Parathyroid adenoma (tissue), 2 donors: ENCODE measurements around the gene ADARB2.

Experiments used
- H2AFZ ChIP-seq: fragments of 300-600 bp; sonication (generic); one replicate; pipeline ENCODE4 v1.7.0; 2017; ENCODE audit warnings: antibody characterized with exemption, mild to moderate bottlenecking
- H3K27ac ChIP-seq: fragments of 300-600 bp; sonication (generic); one replicate; pipeline ENCODE4 v1.7.0; 2017
- H3K27me3 ChIP-seq: fragments of 300-600 bp; sonication (generic); one replicate; pipeline ENCODE4 v1.7.0; 2017; ENCODE audit warnings: low read length; ENCODE audit not compliant: control insufficient read depth, insufficient read depth
- H3K36me3 ChIP-seq: fragments of 300-600 bp; sonication (generic); one replicate; pipeline ENCODE4 v1.7.0; 2017; ENCODE audit warnings: low read length; ENCODE audit not compliant: control insufficient read depth, insufficient read depth
- H3K4me1 ChIP-seq: fragments of 300-600 bp; sonication (generic); one replicate; pipeline ENCODE4 v1.7.0; 2017; ENCODE audit warnings: control low read depth
- H3K4me2 ChIP-seq: fragments of 300-600 bp; sonication (generic); one replicate; pipeline ENCODE4 v1.7.0; 2017; ENCODE audit warnings: low read length
- H3K4me3 ChIP-seq: fragments of 300-600 bp; sonication (generic); one replicate; pipeline ENCODE4 v1.7.0; 2017; ENCODE audit warnings: low read depth, low read length
- H3K79me2 ChIP-seq: fragments of 300-600 bp; sonication (generic); one replicate; pipeline ENCODE4 v1.7.0; 2017; ENCODE audit warnings: control low read depth
- H3K9ac ChIP-seq: fragments of 300-600 bp; sonication (generic); one replicate; pipeline ENCODE4 v1.7.0; 2017; ENCODE audit warnings: mild to moderate bottlenecking
- H3K9me3 ChIP-seq: fragments of 300-600 bp; sonication (generic); one replicate; pipeline ENCODE4 v1.7.0; 2017; ENCODE audit warnings: low read length; ENCODE audit not compliant: control insufficient read depth
- CTCF ChIP-seq: fragments of 300-600 bp; sonication (generic); IDR thresholded peaks from one replicate; pipeline ENCODE4 v1.7.0; 2017; ENCODE audit warnings: antibody characterized with exemption, mild to moderate bottlenecking
- donor health status: primary hyperparathyroidism.

ADARB2 gene

GRCh38 chr10:1142596-1142995 lies 594.7 kb downstream of the ADARB2 start:
- no peak for TF ChIP-seq CTCF
- Histone ChIP-seq H2AFZ (no peak overlapping the region), H3K4me1 (no peaks in the 10 kb centered on the region), H3K36me3 (no peaks in the 10 kb centered on the region), H3K4me3 (no peak overlapping the region), H3K79me2 (no peaks in the 10 kb centered on the region), H3K9me3 (no peaks in the 10 kb centered on the region), H3K4me2 (no peak overlapping the region), H3K27ac (no peak overlapping the region), H3K27me3 (no peaks in the 10 kb centered on the region), H3K9ac (no peak overlapping the region)

- H3K9me3 ChIP-seq = no peaks in the 10 kb centered on the region
- H3K27me3 ChIP-seq = no peaks in the 10 kb centered on the region
- H3K4me1 ChIP-seq = no peaks in the 10 kb centered on the region
- H3K9ac ChIP-seq = no peak overlapping the region
- no peak overlapping the region for H3K27ac ChIP-seq
- H3K4me2 ChIP-seq = no peak overlapping the region
- no peak overlapping the region for H2AFZ ChIP-seq
- no peak for TF ChIP-seq CTCF
- no peaks in the 10 kb centered on the region for H3K36me3 ChIP-seq
- H3K4me3 ChIP-seq = no peak overlapping the region
- no peaks in the 10 kb centered on the region for H3K79me2 ChIP-seq
Measured at GRCh38 chr10:1141701-1142100, 595.6 kb downstream of the ADARB2 start.

- no peak for TF ChIP-seq CTCF
- H3K27me3 ChIP-seq = no peaks in the 10 kb centered on the region
- H3K4me1 ChIP-seq = no peaks in the 10 kb centered on the region
- H3K9ac ChIP-seq = no peak overlapping the region
- no peak overlapping the region for H2AFZ ChIP-seq
- H3K27ac ChIP-seq = no peak overlapping the region
- no peaks in the 10 kb centered on the region for H3K79me2 ChIP-seq
- H3K36me3 ChIP-seq = no peaks in the 10 kb centered on the region
- H3K4me2 ChIP-seq = no peak overlapping the region
- H3K9me3 ChIP-seq = no peaks in the 10 kb centered on the region
- no peak overlapping the region for H3K4me3 ChIP-seq
Measured at GRCh38 chr10:1141261-1141660, 596.1 kb downstream of the ADARB2 start.

- no peak for TF ChIP-seq CTCF
- no peak overlapping the region for H3K9ac ChIP-seq
- no peak overlapping the region for H3K27ac ChIP-seq
- no peak overlapping the region for H3K4me3 ChIP-seq
- H3K27me3 ChIP-seq = no peaks in the 10 kb centered on the region
- no peaks in the 10 kb centered on the region for H3K4me1 ChIP-seq
- H3K36me3 ChIP-seq = no peaks in the 10 kb centered on the region
- no peaks in the 10 kb centered on the region for H3K9me3 ChIP-seq
- no peak overlapping the region for H2AFZ ChIP-seq
- H3K79me2 ChIP-seq = no peaks in the 10 kb centered on the region
- H3K4me2 ChIP-seq = no peak overlapping the region
Measured at GRCh38 chr10:1138529-1138928, 598.8 kb downstream of the ADARB2 start.

DNA sequence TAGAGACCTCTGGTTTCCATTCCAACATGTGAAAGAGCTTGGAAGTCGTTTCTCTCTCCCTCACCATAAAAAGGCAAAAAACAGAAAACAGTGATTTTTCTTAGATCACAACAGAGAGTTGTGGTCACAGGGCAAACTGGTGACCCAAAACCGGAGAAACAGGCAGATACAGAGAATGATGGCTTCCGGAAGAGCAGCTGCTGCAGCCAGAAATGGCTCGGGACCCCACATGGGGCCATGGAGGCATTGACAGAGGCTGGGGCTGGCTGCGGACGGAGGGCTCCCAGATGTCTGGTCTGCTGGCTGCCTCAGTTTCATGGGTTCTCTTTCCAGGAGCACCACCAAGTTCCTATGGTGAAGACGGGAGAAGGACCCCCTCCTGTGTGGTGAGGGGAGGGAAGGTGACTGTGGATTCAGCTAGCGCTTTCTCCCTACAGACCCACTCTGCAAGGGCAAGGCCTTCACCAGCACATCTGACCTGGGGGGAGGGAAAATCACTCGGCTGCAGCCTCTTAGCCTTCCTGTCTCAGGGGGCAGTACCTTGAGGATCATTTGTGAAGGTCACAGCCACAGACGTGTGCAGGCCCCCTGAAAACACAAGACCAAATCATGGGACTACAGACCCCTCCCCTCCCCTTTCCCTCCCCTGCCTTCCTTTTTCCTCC lies 599.7 kb downstream of the ADARB2 start:
- no peaks in the 10 kb centered on the region for H3K27me3 ChIP-seq
- no peak overlapping the region for H3K4me3 ChIP-seq
- no peak overlapping the region for H2AFZ ChIP-seq
- no peaks in the 10 kb centered on the region for H3K9me3 ChIP-seq
- H3K79me2 ChIP-seq = no peaks in the 10 kb centered on the region
- H3K27ac ChIP-seq = no peak overlapping the region
- no peak overlapping the region for H3K4me2 ChIP-seq
- no peak overlapping the region for H3K9ac ChIP-seq
- no peaks in the 10 kb centered on the region for H3K4me1 ChIP-seq
- TF ChIP-seq CTCF = no peak
- H3K36me3 ChIP-seq = no peaks in the 10 kb centered on the region
